ENCODE data around the gene NOXO1. TPM values are rescaled to one million over a fixed set of nuclear protein-coding genes. Genes with fewer than 3 reads are reported as not detected.

The NOXO1 gene
- total RNA-seq, 1 donor from 2014 or later = 1.5 TPM

- Mint-ChIP-seq H3K4me3 (ENCODE audit: low read depth) (peak overlapping the region; percentile 55), H3K9me3 (ENCODE audit: low read depth) (no peaks in the 10 kb centered on the region), H3K27ac (no peak overlapping the region)
Observed at GRCh38 chr16:1929578-1930337, 51.5 kb downstream of the NOXO1 start.

DNA sequence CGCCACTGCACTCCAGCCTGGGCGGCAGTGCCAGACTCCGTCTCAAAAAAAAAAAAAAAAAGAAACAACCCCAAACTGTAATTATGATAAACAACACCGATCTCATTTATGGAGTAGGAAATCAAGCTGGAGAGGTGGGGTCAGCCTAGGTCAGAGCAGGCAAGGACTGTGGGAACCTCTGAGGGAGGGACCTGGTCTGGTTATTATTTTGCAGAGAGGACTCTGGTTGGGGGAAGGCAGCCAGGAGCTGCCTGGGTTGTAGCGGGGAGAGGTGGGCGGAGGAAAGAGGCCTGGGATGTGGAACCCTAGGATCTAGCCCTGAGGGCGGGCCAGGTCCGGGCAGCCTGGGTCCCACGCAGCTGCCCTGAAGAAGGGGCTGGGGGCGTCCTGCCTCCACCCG lies 52.2 kb downstream of the NOXO1 start:
- TF ChIP-seq, protein P1, sequence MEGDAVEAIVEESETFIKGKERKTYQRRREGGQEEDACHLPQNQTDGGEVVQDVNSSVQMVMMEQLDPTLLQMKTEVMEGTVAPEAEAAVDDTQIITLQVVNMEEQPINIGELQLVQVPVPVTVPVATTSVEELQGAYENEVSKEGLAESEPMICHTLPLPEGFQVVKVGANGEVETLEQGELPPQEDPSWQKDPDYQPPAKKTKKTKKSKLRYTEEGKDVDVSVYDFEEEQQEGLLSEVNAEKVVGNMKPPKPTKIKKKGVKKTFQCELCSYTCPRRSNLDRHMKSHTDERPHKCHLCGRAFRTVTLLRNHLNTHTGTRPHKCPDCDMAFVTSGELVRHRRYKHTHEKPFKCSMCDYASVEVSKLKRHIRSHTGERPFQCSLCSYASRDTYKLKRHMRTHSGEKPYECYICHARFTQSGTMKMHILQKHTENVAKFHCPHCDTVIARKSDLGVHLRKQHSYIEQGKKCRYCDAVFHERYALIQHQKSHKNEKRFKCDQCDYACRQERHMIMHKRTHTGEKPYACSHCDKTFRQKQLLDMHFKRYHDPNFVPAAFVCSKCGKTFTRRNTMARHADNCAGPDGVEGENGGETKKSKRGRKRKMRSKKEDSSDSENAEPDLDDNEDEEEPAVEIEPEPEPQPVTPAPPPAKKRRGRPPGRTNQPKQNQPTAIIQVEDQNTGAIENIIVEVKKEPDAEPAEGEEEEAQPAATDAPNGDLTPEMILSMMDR (IDR thresholded peaks at IDR 0.05; ENCODE audit: unreplicated experiment) = no peak
- no peaks in the 10 kb centered on the region for H3K9me3 Mint-ChIP-seq (ENCODE audit: low read depth)
- peaks cover 2% of the 10 kb centered on the region for H3K4me1 Mint-ChIP-seq (ENCODE audit: low read depth)
- no peak for DNase-seq (ENCODE audit: low spot score, unreplicated experiment)
- H3K27ac Mint-ChIP-seq = no peak overlapping the region
- peaks cover 26% of the 10 kb centered on the region for H3K27me3 Mint-ChIP-seq
- peaks cover 1% of the 10 kb centered on the region for H3K36me3 Mint-ChIP-seq (ENCODE audit: insufficient read depth)
- peak overlapping the region; percentile 68 for H3K4me3 Mint-ChIP-seq (ENCODE audit: low read depth)

More at GRCh38 chr16:1929578-1930337, 51.5 kb downstream of the NOXO1 start:
- peaks cover 20% of the 10 kb centered on the region for H3K27me3 Mint-ChIP-seq
- TF ChIP-seq, protein P1 (IDR thresholded peaks at IDR 0.05; ENCODE audit: unreplicated experiment) = peak; percentile 93
- peaks cover 1% of the 10 kb centered on the region for H3K36me3 Mint-ChIP-seq (ENCODE audit: insufficient read depth)
- peaks cover 2% of the 10 kb centered on the region for H3K4me1 Mint-ChIP-seq (ENCODE audit: low read depth)
- DNase-seq (ENCODE audit: low spot score, unreplicated experiment) = peak; percentile 96

Other genes with a start within 250 kb of the NOXO1 start
- 34.4 and 35.3 TPM in 2 replicates for gene NME3, start 209.9 kb downstream of the NOXO1 start, total RNA-seq
- 50.6 and 53.4 TPM in 2 replicates for gene EME2, start 208.7 kb downstream of the NOXO1 start, total RNA-seq
- gene MRPS34, start 208.3 kb downstream of the NOXO1 start, total RNA-seq = 77.2 and 84.6 TPM in 2 replicates
- gene SPSB3, start 198.9 kb downstream of the NOXO1 start, total RNA-seq = 47.8 and 50.2 TPM in 2 replicates
- gene NUBP2, start 198.5 kb downstream of the NOXO1 start, total RNA-seq = 59.9 and 65.4 TPM in 2 replicates
- gene IGFALS, start 187.8 kb downstream of the NOXO1 start, total RNA-seq = 0.60 and 1.2 TPM in 2 replicates
- gene HAGH, start 154.6 kb downstream of the NOXO1 start, total RNA-seq = 43.6 and 46.4 TPM in 2 replicates
- gene FAHD1, start 154.3 kb downstream of the NOXO1 start, total RNA-seq = 26.3 and 27.9 TPM in 2 replicates
- gene MEIOB, start 109.3 kb downstream of the NOXO1 start, total RNA-seq = not detected in 2 replicates
- gene HS3ST6, start 63.1 kb downstream of the NOXO1 start, total RNA-seq = 0.46 TPM in 1 of 2 replicates, not detected in the other
- gene MSRB1, start 38.3 kb downstream of the NOXO1 start, total RNA-seq = 28.5 and 28.9 TPM in 2 replicates
- not detected in 2 replicates for gene RPL3L, start 26.8 kb downstream of the NOXO1 start, total RNA-seq
- gene NDUFB10, start 21.9 kb downstream of the NOXO1 start, total RNA-seq = 96.9 and 105 TPM in 2 replicates
- 2,309 and 2,385 TPM in 2 replicates for gene RPS2, start 16.6 kb downstream of the NOXO1 start, total RNA-seq
- not detected in 2 replicates for gene RNF151, start 14.6 kb downstream of the NOXO1 start, total RNA-seq
- 30.8 and 32.2 TPM in 2 replicates for gene TBL3, start 9.4 kb downstream of the NOXO1 start, total RNA-seq
- 27.1 and 32.9 TPM in 2 replicates for gene GFER, start 2.7 kb upstream of the NOXO1 start, total RNA-seq
- gene SYNGR3, start 8.5 kb upstream of the NOXO1 start, total RNA-seq = 3.0 and 3.3 TPM in 2 replicates
- 41.5 and 43.6 TPM in 2 replicates for gene ZNF598, start 28.4 kb upstream of the NOXO1 start, total RNA-seq
- 5.0 and 5.3 TPM in 2 replicates for gene NPW, start 38.3 kb upstream of the NOXO1 start, total RNA-seq
- gene NHERF2, start 45.4 kb upstream of the NOXO1 start, total RNA-seq = 8.4 and 10.3 TPM in 2 replicates
- gene NTHL1, start 66.4 kb upstream of the NOXO1 start, total RNA-seq = 24.2 and 28.1 TPM in 2 replicates
- gene TSC2, start 66.5 kb upstream of the NOXO1 start, total RNA-seq = 241 and 253 TPM in 2 replicates
- gene PKD1, start 154.4 kb upstream of the NOXO1 start, total RNA-seq = 96.2 and 97.8 TPM in 2 replicates
- 20.4 and 23.3 TPM in 2 replicates for gene RAB26, start 167.2 kb upstream of the NOXO1 start, total RNA-seq
- gene TRAF7, start 174.3 kb upstream of the NOXO1 start, total RNA-seq = 79.6 and 85.2 TPM in 2 replicates
- 12.7 and 13.1 TPM in 2 replicates for gene CASKIN1, start 215.1 kb upstream of the NOXO1 start, total RNA-seq
- gene MLST8, start 224.0 kb upstream of the NOXO1 start, total RNA-seq = 51.5 TPM in 2 replicates
- 22.5 and 24.6 TPM in 2 replicates for gene BRICD5, start 229.4 kb upstream of the NOXO1 start, total RNA-seq
- 28.5 and 30.6 TPM in 2 replicates for gene PGP, start 233.4 kb upstream of the NOXO1 start, total RNA-seq
- gene E4F1, start 242.1 kb upstream of the NOXO1 start, total RNA-seq = 30.9 and 33.7 TPM in 2 replicates